ENCODE measurements around the gene TMSB10. TPM values are rescaled to one million over a fixed set of nuclear protein-coding genes. Genes with fewer than 3 reads are reported as not detected.
"Not testable (repeated sequence)": the region's sequence is repeated elsewhere in the genome, so short reads cannot be mapped to it uniquely, and the experiment has no call there.

The TMSB10 gene
- 1,000 to 10,000 TPM; 1,249 to 2,802 TPM for total RNA-seq

DNA sequence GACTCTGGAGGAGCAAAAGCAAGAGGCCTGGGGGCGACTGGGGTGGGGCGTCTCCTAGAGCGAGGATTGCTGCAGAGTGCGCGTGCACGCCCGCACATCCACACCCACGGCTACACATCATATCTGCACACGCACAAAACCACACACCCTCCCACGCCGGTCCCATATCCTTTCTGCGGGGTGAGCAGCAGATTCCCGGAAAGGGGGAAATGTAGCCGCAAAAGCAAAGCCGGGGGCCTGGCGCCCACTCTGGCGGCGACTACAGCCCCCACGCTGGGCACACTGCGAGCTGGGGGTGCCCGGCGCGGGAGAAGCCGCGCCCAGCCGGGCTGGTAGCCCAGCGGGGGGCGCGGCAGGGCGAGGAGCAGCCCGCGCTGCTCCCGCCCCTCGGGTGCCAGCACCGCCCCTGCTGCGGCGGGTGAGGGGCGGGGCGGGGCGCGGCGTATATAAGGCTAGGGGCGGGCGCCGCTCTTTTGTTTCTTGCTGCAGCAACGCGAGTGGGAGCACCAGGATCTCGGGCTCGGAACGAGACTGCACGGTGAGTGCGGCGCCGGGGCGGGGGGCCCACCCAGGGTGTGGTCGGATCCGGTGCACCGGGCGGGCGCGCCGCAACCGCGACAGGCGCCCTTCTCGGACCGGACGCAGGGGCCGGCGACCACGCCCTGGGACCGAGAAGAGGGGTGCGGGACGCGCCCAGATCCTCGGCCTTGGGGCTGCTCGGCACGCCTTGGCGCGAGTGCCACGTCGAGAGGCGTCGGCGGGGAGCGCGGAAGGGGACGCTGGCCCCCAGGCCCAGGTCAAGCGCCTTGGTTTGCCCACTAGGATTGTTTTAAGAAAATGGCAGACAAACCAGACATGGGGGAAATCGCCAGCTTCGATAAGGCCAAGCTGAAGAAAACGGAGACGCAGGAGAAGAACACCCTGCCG lies at the start of gene TMSB10:
Gene TMSB10 (plus strand): TSS at position 476 of the 927 bp plus-strand sequence.
- H3K9me3 Mint-ChIP-seq, result peaks cover 13 to 15% of the 10 kb centered on the region in 2 donors
- H3K27ac Mint-ChIP-seq, result peak within 1 kb of the TSS; percentile 96 to 99
- DNase-seq (ENCODE audit: low spot score in 2 of 2) (peak; percentile 86 to 93), ATAC-seq (peak; percentile 57 to 74)
- peaks cover 31 to 50% of the 10 kb centered on the region in 2 donors for H3K36me3 Mint-ChIP-seq

DNA sequence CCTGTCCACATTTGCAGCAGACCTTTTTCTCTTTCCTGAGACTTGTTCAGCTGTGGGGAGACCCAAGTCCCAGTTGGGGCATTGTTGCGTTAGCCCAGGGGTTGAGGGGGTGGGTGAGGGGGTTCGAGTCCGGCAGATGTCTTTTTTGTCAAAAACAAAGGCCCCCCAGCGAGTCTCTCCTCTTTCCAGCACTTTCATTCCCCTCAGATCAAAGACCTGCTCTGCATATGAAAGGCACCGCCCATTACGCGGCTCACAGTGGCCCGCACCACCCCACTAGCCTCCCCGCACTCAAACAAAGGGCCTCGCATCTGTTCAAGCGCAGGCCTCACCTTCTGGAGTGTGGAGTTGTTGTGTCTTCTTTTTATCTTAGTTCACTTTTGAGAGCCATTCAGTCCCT lies 49.7 kb upstream of the TMSB10 start:
- peak overlapping the region; percentile 81 to 91 for H3K27ac Mint-ChIP-seq
- ATAC-seq, result no peak
- H3K36me3 Mint-ChIP-seq, result peaks cover 27 to 64% of the 10 kb centered on the region in 2 donors
- H3K9me3 Mint-ChIP-seq, result peaks cover 15 to 23% of the 10 kb centered on the region in 2 donors
- peak in 1 of 2 donors; percentile 41 for DNase-seq (ENCODE audit: low spot score in 2 of 2)

DNA sequence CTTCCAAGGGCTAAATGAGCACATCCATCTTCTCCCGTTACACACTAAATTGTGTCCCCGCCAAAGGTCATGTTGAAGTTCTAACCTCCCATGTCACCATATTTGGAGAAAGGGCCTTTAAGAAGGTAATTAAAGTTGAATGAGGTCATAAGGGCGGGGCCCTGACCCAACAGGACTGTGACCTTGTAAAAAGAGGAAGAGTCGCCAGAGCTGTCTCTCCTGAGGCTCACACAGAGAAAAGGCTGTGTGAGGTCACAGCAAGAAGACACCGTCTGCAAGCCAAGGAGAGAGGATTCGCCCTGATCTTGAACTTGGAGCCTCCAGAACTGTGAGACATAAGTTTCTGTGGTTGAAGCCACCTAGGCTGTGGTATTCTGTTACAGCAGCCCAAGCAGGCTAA lies 48.7 kb upstream of the TMSB10 start:
- ATAC-seq, result peak; percentile 74 to 89
- Mint-ChIP-seq H3K36me3 (peaks cover 22 to 55% of the 10 kb centered on the region in 2 donors), H3K9me3 (peaks cover 15 to 22% of the 10 kb centered on the region in 2 donors), H3K27ac (peak overlapping the region; percentile 81 to 91)
- DNase-seq (ENCODE audit: low spot score in 2 of 2), result peak in 1 of 2 donors; percentile 53

DNA sequence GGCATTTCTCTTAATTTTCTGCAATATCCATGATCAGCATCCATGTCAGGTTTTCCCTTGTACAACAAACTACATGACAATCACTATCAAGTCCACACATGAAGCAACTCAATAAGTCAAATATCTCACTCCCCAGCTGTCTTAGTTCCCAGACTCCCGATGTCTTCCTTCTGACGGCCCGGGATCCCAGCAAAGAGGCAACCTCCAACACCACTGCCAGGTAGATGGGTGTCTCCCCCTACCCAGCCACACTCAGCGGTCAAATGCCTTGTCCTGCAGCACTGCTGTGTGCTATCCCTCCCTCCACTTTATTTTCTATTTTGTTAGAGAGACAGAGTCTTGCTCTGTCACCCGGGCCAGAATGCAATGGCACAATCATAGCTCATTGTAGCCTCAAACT lies 47.9 kb upstream of the TMSB10 start:
- DNase-seq (ENCODE audit: low spot score in 2 of 2), result no peak
- H3K36me3 Mint-ChIP-seq, result peaks cover 14 to 48% of the 10 kb centered on the region in 2 donors
- no peak for ATAC-seq
- H3K27ac Mint-ChIP-seq, result peak overlapping the region; percentile 23 to 81
- H3K9me3 Mint-ChIP-seq, result peaks cover 8 to 16% of the 10 kb centered on the region in 2 donors

DNA sequence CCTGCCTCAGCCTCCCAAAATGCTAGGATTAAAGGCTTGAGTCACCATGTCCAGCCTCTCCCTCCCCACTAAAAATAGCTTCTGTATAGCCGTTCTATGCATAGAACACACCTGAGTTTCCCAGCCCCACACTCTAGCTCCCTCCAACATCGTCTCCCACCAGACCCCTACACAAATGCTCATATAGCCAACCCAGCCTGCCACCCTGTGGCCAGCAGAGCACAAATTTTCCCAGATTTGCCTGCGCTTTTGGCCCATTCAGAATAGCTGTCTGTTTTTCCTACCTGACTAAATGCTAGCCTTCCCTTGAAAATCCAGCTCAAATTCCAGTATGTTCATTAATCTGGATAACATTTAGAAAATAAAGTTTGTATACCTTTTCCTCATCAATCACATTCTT lies 47.3 kb upstream of the TMSB10 start:
- DNase-seq (ENCODE audit: low spot score in 2 of 2), result no peak
- H3K36me3 Mint-ChIP-seq, result peaks cover 8 to 47% of the 10 kb centered on the region in 2 donors
- peak overlapping the region in 1 of 2 donors; percentile 58 for H3K27ac Mint-ChIP-seq
- peaks cover 2 to 11% of the 10 kb centered on the region in 2 donors for H3K9me3 Mint-ChIP-seq
- no peak for ATAC-seq

DNA sequence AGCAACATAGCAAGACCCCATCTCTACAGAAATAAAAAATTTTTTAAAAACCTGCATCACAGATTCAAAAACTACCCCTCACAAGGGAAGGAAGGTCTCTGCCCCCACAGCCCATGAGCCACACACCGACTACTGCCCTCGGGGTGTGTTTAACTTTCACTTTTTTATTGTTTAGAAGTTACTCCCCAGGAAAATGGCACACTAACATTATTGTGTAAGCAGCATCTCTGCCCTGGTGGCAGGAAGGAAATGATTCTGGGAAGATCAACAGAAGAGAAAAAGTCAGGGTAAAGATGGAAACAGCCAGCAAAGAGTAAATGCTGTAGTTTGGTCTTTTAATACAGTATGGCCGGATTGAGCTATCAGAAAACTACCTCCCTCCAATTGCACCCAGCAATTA lies 46.5 kb upstream of the TMSB10 start:
- ATAC-seq (no peak), DNase-seq (ENCODE audit: low spot score in 2 of 2) (no peak)
- Mint-ChIP-seq H3K27ac (peak overlapping the region; percentile 36 to 44), H3K36me3 (peaks cover 5 to 45% of the 10 kb centered on the region in 2 donors), H3K9me3 (peaks cover 0 to 8% of the 10 kb centered on the region in 2 donors)

DNA sequence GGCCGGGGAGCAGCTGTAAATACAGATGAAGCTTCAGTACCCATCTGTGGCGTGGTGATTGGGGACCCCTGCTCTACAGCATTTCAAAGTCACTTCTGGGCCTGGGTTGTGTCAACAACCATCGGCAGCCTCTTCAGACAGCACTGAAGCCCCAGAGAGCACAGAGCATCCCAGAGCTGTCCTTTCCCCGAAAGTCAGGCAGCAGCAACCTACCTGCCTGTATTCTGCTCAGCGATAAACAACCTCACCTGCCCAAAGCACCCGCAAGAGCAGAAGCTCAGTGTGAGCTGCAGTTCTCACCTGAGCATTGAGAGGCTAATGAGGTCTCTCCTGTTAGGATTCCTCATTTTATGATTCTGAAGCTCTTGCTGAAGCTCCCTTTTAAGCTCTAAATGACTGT lies 43.9 kb upstream of the TMSB10 start:
- peak in 1 of 2 donors; percentile 45 for DNase-seq (ENCODE audit: low spot score in 2 of 2)
- H3K36me3 Mint-ChIP-seq, result peaks cover 4 to 24% of the 10 kb centered on the region in 2 donors

DNA sequence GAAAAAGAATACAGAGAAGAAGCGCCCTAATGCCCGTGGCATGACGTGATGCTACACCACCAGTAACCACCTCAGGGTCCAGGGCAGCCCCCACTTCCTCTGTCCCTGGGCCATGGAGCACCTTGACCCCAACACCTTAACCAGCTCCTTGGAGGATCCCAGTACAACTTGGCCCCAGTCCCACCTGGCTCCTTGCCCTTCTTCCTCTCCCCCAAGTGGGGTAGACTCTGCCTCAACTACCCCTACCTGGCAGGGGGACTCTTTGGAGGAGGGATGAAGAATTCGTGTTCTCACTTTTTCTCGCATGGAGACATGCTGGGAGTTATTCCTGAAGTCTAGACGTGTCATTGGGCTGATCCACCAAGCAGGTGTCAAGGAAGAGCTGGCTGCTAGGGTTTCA lies 43.5 kb upstream of the TMSB10 start:
- H3K36me3 Mint-ChIP-seq, result peaks cover 0 to 20% of the 10 kb centered on the region in 2 donors

More for the DNA sequence above, 43.9 kb upstream of the TMSB10 start:
- Mint-ChIP-seq H3K9me3 (no peaks in the 10 kb centered on the region), H3K27ac (peak overlapping the region; percentile 81 to 87)
- no peak for ATAC-seq

DNA sequence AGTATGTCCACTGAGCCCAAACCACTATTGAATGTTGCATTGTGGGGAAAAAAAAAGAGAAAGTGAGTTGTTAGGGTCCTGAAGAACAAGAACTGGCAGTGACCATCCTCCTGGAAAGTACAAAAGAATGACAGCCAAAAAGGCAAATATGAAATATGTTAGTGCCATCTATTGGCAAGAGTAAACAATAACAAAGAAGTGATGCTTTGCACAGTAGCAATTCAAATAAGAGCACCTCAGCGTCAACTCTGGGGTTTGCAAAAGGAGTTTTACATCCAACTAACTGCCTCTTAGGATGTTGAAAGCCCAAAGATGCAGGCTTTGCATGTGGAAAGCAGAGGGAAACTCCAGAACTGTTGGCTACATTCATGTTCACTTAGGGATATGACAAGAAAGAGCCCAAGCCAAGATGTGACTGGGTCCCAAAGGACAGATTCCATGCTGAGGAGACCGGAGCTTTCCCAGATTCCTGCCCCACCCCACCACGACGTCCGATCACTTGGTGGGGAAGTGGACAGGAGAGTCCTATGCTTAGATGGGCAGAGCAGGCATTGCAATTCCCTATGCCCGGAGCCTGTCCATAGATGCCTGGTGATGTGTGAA lies 40.2 kb upstream of the TMSB10 start:
- DNase-seq (ENCODE audit: low spot score in 2 of 2) (no peak), ATAC-seq (peak; percentile 19 to 45)
- Mint-ChIP-seq H3K9me3 (peaks cover 2 to 3% of the 10 kb centered on the region in 2 donors), H3K27ac (peak overlapping the region; percentile 72 to 93), H3K36me3 (peaks cover 5 to 40% of the 10 kb centered on the region in 2 donors)

More for the DNA sequence above, 43.5 kb upstream of the TMSB10 start:
- ATAC-seq (no peak), DNase-seq (ENCODE audit: low spot score in 2 of 2) (peak in 1 of 2 donors; percentile 28)
- Mint-ChIP-seq H3K27ac (peak overlapping the region; percentile 81 to 90), H3K9me3 (no peaks in the 10 kb centered on the region)

DNA sequence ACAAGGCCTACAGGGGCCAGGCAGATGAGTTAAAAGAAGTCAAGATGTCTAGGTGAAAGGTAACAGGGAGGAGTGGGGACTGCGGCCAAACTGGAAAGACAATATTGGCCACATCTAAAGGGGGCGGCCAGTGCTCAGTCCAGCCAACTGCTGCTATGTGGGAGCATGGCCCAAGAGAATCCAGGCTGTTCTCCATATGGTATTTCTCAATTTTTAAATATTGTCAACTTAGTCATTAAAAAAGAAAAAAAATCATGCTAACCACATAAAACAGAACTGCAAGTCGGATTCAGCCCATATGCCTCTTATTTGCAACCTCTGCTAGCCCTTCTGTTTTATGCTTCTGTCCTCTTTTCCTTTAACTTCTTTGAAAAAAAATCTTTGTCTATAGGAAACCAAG lies 39.3 kb upstream of the TMSB10 start:
- peaks cover 10 to 43% of the 10 kb centered on the region in 2 donors for H3K36me3 Mint-ChIP-seq
- peak overlapping the region in 1 of 2 donors; percentile 65 for H3K27ac Mint-ChIP-seq
- DNase-seq (ENCODE audit: low spot score in 2 of 2), result no peak
- peaks cover 3 to 7% of the 10 kb centered on the region in 2 donors for H3K9me3 Mint-ChIP-seq
- peak in 1 of 2 donors; percentile 17 for ATAC-seq

DNA sequence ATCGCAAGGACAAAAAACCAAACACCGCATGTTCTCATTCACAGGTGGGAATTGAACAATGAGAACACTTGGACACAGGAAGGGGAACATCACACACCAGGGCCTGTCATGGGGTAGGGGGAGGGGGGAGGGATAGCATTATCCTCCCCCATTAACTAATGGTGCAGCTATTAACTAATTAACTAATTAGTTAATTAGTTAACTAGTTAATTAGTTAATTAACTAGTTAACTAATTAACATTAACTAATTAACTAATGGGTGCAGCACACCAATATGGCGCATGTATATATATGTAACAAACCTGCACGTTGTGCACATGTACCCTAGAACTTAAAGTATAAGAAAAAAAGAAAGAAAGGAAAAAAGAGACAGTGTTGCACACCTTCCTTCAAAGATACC lies 37.1 kb upstream of the TMSB10 start:
- H3K9me3 Mint-ChIP-seq; H3K27ac Mint-ChIP-seq; ATAC-seq; DNase-seq (ENCODE audit: low spot score in 2 of 2): not testable (repeated sequence)
- peaks cover 10 to 48% of the 10 kb centered on the region in 2 donors for H3K36me3 Mint-ChIP-seq

DNA sequence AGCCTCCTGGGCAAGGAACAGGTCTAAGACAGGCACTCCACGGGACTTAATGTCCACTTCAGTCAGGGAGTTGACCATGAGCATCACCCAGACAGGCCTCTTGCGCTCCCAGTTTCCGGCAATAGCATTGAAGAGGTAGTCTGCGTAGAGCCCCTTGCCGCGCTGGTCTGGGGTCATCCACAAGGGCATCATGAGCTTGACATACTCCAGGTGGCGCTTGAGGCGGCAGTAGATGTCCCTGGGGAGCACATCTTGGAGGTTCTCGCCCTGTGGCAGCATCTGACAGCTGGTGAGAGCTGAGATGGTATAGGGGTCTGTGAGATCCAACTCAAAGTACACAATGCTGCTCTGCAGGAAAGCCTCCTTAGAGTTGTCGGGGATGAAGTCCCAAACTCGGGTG lies 35.1 kb upstream of the TMSB10 start:
- peak overlapping the region; percentile 5 to 11 for H3K27ac Mint-ChIP-seq
- DNase-seq (ENCODE audit: low spot score in 2 of 2) (peak in 1 of 2 donors; percentile 53), ATAC-seq (no peak)
- H3K9me3 Mint-ChIP-seq, result peaks cover 3 to 13% of the 10 kb centered on the region in 2 donors
- H3K36me3 Mint-ChIP-seq, result peaks cover 22 to 56% of the 10 kb centered on the region in 2 donors

DNA sequence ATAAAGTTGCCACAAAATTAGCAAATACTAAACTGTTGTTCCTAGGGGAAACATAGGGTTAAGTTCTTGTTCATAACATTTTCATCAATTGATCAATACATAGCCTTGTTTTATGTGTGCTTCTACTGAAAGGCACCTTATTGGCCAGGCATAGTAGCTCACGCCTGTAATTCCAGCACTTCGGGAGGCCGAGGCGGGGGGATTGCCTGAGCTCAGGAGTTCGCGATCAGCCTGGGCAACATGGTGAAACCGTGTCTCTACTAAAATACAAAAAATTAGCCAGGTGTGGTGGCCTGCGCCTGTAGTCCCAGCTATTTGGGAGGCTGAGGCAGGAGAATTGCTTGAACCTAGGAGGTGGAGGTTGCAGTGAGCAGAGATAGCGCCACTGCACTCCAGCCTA lies 32.8 kb upstream of the TMSB10 start:
- H3K36me3 Mint-ChIP-seq, result peaks cover 24 to 68% of the 10 kb centered on the region in 2 donors
- H3K27ac Mint-ChIP-seq; DNase-seq (ENCODE audit: low spot score in 2 of 2); ATAC-seq: not testable (repeated sequence)
- peaks cover 3 to 13% of the 10 kb centered on the region in 2 donors for H3K9me3 Mint-ChIP-seq

DNA sequence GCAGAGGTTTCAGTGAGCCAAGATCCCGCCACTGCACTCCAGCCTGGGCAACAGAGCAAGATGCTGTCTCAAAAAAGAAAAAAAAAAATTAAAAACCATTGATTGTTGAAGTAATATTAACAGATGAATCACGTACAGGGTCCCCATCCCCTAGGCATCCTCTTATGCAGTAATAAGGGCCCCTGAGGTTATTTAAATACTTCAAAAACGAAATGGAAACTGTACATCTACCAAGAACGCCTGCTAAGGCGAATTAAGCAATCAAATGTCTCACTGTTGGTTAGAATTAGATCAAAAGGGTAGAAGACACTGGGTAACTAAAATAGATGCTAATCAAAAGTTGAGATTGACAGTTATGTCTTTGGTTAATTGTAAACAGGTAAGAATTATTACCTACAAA lies 32.1 kb upstream of the TMSB10 start:
- H3K36me3 Mint-ChIP-seq, result peaks cover 27 to 62% of the 10 kb centered on the region in 2 donors
- no peak for DNase-seq (ENCODE audit: low spot score in 2 of 2)
- peaks cover 3 to 13% of the 10 kb centered on the region in 2 donors for H3K9me3 Mint-ChIP-seq
- peak; percentile 40 to 54 for ATAC-seq
- H3K27ac Mint-ChIP-seq, result peak overlapping the region in 1 of 2 donors; percentile 56

DNA sequence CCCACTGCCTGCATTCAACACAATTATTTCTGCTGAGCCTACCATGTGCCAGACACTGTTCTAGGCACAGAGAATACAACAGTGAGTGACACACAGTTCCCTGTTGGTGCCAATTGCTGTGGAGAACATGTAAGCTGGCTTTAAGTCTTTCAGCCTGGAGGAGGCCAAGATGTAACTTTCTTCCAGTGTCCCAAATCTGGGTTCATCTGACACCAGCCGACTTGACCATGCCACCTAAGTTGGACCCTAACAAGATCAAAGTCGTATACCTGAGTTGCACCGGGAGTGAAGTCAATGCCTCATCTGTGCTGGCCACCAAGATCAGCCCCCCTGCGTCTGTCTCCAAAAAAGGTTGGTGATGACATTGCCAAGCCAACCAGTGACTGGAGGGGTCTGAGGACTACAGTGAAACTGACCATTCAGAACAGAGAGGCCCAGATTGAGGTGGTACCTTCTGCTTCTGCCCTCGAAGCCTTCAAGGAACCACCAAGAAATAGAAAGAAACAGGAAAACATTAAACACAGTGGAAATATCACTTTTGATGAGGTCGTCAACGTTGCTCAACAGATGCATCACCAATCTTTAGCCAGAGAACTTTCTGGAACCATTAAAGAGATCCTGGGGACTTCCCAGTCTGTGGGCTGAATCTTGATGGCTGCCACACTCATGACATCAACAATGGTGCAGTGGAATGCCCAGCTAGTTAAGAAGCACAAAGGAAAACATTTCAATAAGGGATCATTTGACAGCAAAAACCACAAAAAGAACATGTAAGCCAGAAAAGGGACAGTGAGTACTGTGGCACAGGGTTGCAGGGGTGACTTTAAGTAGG lies 30.9 kb upstream of the TMSB10 start:
- ATAC-seq (peak; percentile 23 to 28), DNase-seq (ENCODE audit: low spot score in 2 of 2) (no peak)
- peaks cover 33 to 53% of the 10 kb centered on the region in 2 donors for H3K36me3 Mint-ChIP-seq
- H3K27ac Mint-ChIP-seq, result peak overlapping the region; percentile 48 to 56
- peaks cover 3 to 13% of the 10 kb centered on the region in 2 donors for H3K9me3 Mint-ChIP-seq

DNA sequence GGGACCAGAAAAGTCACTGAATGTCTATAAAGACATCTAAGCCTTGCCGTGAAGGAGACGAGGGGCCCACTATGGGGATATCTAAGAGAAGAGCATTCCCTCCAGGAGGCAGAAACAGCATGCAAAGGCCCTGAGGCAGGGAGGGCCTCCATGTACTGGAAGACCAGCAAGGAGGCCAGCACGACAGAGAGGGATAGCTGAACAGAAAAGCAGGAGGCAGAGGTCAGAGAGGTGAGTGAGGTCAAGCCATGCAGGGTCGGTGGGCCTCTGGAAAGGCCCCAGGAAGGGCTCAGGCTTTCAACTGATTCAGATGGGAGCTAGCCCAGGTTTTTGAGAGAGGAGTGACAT lies 30.3 kb upstream of the TMSB10 start:
- ATAC-seq (no peak), DNase-seq (ENCODE audit: low spot score in 2 of 2) (no peak)
- Mint-ChIP-seq H3K36me3 (peaks cover 35 to 49% of the 10 kb centered on the region in 2 donors), H3K27ac (peak overlapping the region; percentile 48 to 56), H3K9me3 (peaks cover 0 to 12% of the 10 kb centered on the region in 2 donors)

All from activated naive CD4-positive, alpha-beta T cell treated with anti-CD3 and anti-CD28 coated beads, Interleukin-2, amount 50 U/mL, for 72 hours (primary cell).